ENCODE measurements around the gene SELENOP.
A peak's percentile ranks its signal among the peaks of the same experiment; 100 is the strongest.

SELENOP gene

DNA sequence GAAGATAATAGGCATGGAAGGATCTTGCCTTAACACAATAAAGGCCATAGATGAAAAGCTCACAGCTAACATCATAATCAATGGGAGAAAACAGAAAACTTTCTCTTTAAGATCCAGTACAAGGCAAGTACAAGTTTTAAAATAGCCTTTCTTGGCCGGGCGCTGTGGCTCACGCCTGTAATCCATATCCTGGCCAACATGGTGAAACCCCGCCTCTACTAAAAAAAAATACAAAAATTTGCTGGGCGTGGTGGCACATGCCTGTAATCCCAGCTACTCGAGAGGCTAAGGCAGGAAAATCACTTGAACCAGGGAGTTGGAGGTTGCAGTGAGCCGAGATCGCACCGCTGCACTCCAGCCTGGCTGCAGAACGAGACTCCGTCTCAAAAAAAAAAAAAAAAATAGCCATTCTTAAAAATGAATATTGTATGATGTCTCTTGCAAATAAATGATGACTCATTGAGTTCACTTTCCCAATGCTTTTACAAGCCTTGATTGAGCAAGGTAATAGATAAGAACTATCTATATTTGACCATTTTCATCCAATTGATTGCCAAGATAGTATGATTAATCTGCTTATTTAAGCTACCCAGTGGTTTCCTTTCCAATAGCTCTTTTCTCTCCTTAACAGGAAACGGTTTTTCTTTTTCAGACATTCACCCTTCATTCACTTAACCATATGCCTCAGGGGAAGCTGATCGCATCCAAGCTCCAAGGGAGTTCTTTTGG is 39.3 kb downstream of the SELENOP start:
- Histone ChIP-seq H3K27me3 (ENCODE audit: control insufficient read depth in 5 of 5, insufficient read depth in 4 of 5, low read length in 5 of 5) (no peaks in the 10 kb centered on the region), H3K36me3 (ENCODE audit: control insufficient read depth in 5 of 5, insufficient read depth in 5 of 5, low read length in 5 of 5) (no peaks in the 10 kb centered on the region), H3K9ac (ENCODE audit: low read length in 5 of 5) (no peak overlapping the region), H3K9me3 (ENCODE audit: control insufficient read depth in 5 of 5, low read length in 5 of 5) (no peaks in the 10 kb centered on the region), H3K4me3 (ENCODE audit: low read depth in 1 of 5, low read length in 5 of 5) (peak overlapping the region; percentile 7 to 53 (median 42)), H3K27ac (ENCODE audit: low read depth, low read length) (no peak overlapping the region), H3K4me1 (ENCODE audit: control insufficient read depth in 5 of 5, insufficient read depth in 5 of 5, low read length in 5 of 5) (peaks cover 0 to 11% (median 5%) of the 10 kb centered on the region in 5 donors)

DNA sequence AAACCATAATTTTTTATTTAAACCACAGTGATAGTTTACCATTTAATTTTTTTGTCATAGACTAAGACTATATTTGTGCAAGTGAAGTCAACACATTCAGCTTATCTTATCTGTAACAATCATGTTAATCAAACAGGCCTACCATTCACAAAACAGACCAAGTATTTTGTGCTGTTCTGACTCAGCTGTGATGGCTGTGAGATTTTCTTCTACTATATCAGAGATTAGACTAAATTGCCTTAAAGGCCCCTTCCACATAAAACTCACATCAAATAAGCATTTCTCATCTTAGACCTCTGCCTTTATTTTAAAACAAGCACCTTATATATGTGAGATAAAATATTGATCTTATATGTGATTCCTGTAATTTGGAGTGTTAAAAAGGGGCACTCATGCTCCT is 41.7 kb downstream of the SELENOP start:
- Histone ChIP-seq H3K36me3 (ENCODE audit: control insufficient read depth in 5 of 5, insufficient read depth in 5 of 5, low read length in 5 of 5) (no peaks in the 10 kb centered on the region), H3K27ac (ENCODE audit: low read depth, low read length) (no peak overlapping the region), H3K4me1 (ENCODE audit: control insufficient read depth in 5 of 5, insufficient read depth in 5 of 5, low read length in 5 of 5) (peaks cover 0 to 11% (median 7%) of the 10 kb centered on the region in 5 donors), H3K9ac (ENCODE audit: low read length in 5 of 5) (no peak overlapping the region), H3K27me3 (ENCODE audit: control insufficient read depth in 5 of 5, insufficient read depth in 4 of 5, low read length in 5 of 5) (no peaks in the 10 kb centered on the region), H3K4me3 (ENCODE audit: low read depth in 1 of 5, low read length in 5 of 5) (no peak overlapping the region), H3K9me3 (ENCODE audit: control insufficient read depth in 5 of 5, low read length in 5 of 5) (no peaks in the 10 kb centered on the region)

DNA sequence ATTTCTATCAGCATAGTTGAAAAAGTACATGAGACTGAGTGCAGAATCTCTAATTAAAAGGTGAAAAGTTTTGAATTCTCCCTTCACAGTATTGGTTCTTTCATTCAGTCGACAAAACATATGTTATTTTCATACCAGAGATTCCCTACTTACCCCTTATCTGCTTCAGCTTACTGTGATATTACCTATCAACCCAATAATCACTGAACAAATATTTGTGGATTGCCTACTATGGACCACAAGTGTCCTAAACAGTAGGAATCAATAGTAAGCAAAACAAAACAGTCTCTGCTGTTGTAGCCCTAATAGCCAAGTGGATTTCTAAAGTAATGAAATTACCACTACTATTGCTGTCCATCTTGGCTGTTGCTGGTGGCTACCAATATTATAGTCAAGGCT is 43.6 kb downstream of the SELENOP start:
- no peak overlapping the region for H3K4me3 ChIP-seq (ENCODE audit: low read depth in 1 of 5, low read length in 5 of 5)
- H3K9ac ChIP-seq (ENCODE audit: low read length in 5 of 5) = no peak overlapping the region
- H3K4me1 ChIP-seq (ENCODE audit: control insufficient read depth in 5 of 5, insufficient read depth in 5 of 5, low read length in 5 of 5) = peaks cover 0 to 11% (median 7%) of the 10 kb centered on the region in 5 donors
- no peak overlapping the region for H3K27ac ChIP-seq (ENCODE audit: low read depth, low read length)
- H3K9me3 ChIP-seq (ENCODE audit: control insufficient read depth in 5 of 5, low read length in 5 of 5) = no peaks in the 10 kb centered on the region
- no peaks in the 10 kb centered on the region for H3K36me3 ChIP-seq (ENCODE audit: control insufficient read depth in 5 of 5, insufficient read depth in 5 of 5, low read length in 5 of 5)
- H3K27me3 ChIP-seq (ENCODE audit: control insufficient read depth in 5 of 5, insufficient read depth in 4 of 5, low read length in 5 of 5) = no peaks in the 10 kb centered on the region

DNA sequence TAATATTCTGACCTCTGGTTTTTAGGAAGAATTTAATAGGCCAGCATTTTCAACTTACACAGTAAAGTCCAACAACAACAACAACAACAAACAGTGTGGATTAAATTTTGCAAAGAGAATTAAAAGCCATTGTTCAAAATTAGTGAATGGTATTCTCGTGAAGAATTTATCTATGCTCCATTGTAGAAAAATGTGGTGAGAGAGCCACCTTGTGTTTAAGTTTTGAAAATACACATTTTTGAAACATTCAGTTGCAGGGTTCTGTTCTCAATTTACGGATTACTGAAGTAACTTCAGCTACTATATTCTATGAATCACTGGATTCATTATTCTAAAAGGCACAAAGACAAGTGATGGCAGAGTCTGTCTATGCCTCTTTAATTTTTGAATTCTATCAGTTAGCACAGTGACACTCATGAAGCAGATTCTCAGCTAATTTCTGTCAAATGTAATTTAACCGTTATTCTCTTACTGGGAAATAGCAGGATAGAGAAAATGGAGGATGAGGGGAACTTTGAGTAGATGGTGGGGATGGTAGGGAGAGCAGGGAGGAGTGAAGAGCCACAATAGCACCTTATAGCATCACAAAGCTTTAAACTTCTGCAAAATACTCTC is 44.1 kb downstream of the SELENOP start:
- Histone ChIP-seq H3K4me3 (ENCODE audit: low read depth in 1 of 5, low read length in 5 of 5) (no peak overlapping the region), H3K4me1 (ENCODE audit: control insufficient read depth in 5 of 5, insufficient read depth in 5 of 5, low read length in 5 of 5) (peaks cover 0 to 7% (median 4%) of the 10 kb centered on the region in 5 donors), H3K9ac (ENCODE audit: low read length in 5 of 5) (no peak overlapping the region), H3K27me3 (ENCODE audit: control insufficient read depth in 5 of 5, insufficient read depth in 4 of 5, low read length in 5 of 5) (no peaks in the 10 kb centered on the region), H3K27ac (ENCODE audit: low read depth, low read length) (no peak overlapping the region), H3K9me3 (ENCODE audit: control insufficient read depth in 5 of 5, low read length in 5 of 5) (no peaks in the 10 kb centered on the region), H3K36me3 (ENCODE audit: control insufficient read depth in 5 of 5, insufficient read depth in 5 of 5, low read length in 5 of 5) (no peaks in the 10 kb centered on the region)

DNA sequence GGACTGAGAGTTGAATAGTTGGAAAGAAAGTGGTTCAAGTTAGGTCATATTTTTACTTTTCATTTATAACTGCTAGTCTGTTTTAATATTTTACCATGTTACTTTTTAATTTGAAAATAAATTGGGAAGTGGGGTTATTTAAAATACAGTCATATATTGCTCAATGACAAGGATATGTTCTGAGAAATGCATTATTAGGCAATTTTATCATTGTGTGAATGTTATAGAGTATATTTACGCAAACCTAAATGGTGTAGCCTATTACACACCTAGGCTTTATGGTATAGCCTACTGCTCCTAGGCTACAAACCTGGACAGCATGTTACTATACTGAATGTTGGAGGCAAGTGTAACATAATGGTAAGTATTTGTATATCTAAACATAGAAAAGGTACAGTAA is 49.9 kb downstream of the SELENOP start:
- Histone ChIP-seq H3K27ac (ENCODE audit: low read depth, low read length) (no peak overlapping the region), H3K36me3 (ENCODE audit: control insufficient read depth in 5 of 5, insufficient read depth in 5 of 5, low read length in 5 of 5) (no peaks in the 10 kb centered on the region), H3K27me3 (ENCODE audit: control insufficient read depth in 5 of 5, insufficient read depth in 4 of 5, low read length in 5 of 5) (no peaks in the 10 kb centered on the region), H3K4me3 (ENCODE audit: low read depth in 1 of 5, low read length in 5 of 5) (no peak overlapping the region), H3K9me3 (ENCODE audit: control insufficient read depth in 5 of 5, low read length in 5 of 5) (no peaks in the 10 kb centered on the region), H3K9ac (ENCODE audit: low read length in 5 of 5) (no peak overlapping the region), H3K4me1 (ENCODE audit: control insufficient read depth in 5 of 5, insufficient read depth in 5 of 5, low read length in 5 of 5) (peaks cover 0 to 9% (median 7%) of the 10 kb centered on the region in 5 donors)

DNA sequence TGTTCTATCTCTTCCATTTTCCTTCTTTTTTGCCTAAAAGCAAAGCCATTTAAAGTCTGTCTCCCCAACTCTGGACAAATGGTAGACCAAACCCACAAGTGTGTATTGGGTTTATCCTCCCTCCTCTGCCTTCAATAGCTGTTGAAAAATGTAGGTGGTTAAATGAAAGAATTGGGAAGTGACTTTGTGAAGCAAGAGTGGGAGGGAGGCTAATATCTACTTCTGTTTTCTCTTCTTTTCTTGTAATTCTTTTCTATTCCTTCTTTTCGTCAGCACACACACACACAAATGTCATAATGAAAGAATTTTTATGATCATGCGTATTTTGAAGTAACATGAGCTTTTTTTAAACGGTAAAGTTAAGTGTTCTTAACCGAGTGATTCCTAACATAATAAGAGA is 51.3 kb downstream of the SELENOP start:
- H3K9me3 ChIP-seq (ENCODE audit: control insufficient read depth in 5 of 5, low read length in 5 of 5) = no peaks in the 10 kb centered on the region
- peaks cover 0 to 12% (median 7%) of the 10 kb centered on the region in 5 donors for H3K4me1 ChIP-seq (ENCODE audit: control insufficient read depth in 5 of 5, insufficient read depth in 5 of 5, low read length in 5 of 5)
- H3K27me3 ChIP-seq (ENCODE audit: control insufficient read depth in 5 of 5, insufficient read depth in 4 of 5, low read length in 5 of 5) = no peaks in the 10 kb centered on the region
- H3K4me3 ChIP-seq (ENCODE audit: low read depth in 1 of 5, low read length in 5 of 5) = no peak overlapping the region
- no peaks in the 10 kb centered on the region for H3K36me3 ChIP-seq (ENCODE audit: control insufficient read depth in 5 of 5, insufficient read depth in 5 of 5, low read length in 5 of 5)
- H3K27ac ChIP-seq (ENCODE audit: low read depth, low read length) = no peak overlapping the region
- H3K9ac ChIP-seq (ENCODE audit: low read length in 5 of 5) = no peak overlapping the region

DNA sequence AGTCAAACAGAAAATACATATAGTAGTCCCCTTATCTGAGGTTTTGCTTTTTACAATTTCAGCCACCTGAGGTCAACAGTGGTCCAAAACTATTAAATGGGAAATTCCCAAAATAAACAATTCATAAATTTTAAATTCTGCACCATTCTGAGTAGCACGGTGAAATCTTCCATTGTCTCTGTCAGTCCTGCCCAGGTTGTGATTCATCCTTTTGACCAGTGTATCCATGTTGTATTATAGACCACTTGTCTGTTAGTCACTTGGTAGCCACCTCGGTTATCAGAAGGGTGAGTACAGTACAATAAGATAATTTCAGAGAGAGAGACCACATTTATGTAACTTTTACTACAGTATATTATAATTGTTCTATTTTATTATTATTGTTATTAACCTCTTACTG is 52.2 kb downstream of the SELENOP start:
- H3K9me3 ChIP-seq (ENCODE audit: control insufficient read depth in 5 of 5, low read length in 5 of 5) = no peaks in the 10 kb centered on the region
- H3K9ac ChIP-seq (ENCODE audit: low read length in 5 of 5) = no peak overlapping the region
- peaks cover 0 to 12% (median 7%) of the 10 kb centered on the region in 5 donors for H3K4me1 ChIP-seq (ENCODE audit: control insufficient read depth in 5 of 5, insufficient read depth in 5 of 5, low read length in 5 of 5)
- no peaks in the 10 kb centered on the region for H3K27me3 ChIP-seq (ENCODE audit: control insufficient read depth in 5 of 5, insufficient read depth in 4 of 5, low read length in 5 of 5)
- H3K36me3 ChIP-seq (ENCODE audit: control insufficient read depth in 5 of 5, insufficient read depth in 5 of 5, low read length in 5 of 5) = no peaks in the 10 kb centered on the region
- H3K27ac ChIP-seq (ENCODE audit: low read depth, low read length) = no peak overlapping the region
- no peak overlapping the region for H3K4me3 ChIP-seq (ENCODE audit: low read depth in 1 of 5, low read length in 5 of 5)

DNA sequence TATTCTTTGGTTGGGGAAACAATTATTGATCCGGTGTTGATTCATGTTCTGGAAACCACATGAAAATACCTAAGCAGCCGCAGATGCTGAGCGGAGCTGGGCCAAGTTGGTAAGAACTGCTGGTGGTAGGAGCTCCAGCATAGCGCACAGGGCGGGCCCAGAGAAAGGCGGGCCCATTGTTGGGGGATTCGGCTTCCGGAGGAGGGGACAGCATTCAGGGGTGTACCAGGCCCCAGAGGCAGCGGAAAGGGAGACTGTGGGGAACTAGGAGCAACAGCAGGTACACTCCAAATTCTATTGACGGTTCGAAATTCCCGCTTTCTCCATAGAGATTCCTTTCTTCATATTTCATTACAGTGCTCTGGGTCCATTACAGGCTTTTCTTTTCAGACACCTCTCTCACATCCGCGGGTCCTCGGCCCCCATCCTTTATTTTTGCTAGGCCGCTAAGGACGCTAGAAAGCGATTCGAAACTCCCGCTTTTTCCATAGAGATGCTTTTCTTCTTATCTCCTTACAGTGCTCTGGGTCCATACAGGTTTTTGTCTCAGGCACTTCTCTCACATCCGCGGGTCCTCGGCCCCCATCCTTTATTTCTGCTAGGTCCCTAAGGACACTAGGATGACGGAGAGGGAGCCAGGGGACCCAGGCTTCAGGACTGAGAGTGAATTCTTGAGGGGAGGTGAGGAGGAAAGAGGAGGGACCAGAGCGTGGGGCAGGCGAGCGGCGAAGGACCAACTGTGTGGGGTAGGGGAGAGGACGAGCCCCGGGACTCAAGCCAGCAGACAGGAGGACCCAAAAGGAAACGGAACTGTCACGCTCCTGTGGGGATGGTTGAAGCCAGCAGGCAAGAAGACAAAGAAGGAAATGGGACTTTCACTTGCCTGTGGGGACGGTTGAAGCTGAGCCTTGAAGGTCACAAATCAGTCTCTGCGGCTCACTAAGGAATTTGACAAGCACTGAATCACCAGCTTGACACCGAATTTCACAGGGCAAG is 54.8 kb downstream of the SELENOP start, which contains the start of gene CCDC152:
Gene CCDC152 (plus strand): TSS at position 213 of the 996 bp plus-strand sequence. CDS start 2,304 bp downstream, outside the sequence.
- Histone ChIP-seq H3K36me3 (ENCODE audit: control insufficient read depth in 5 of 5, insufficient read depth in 5 of 5, low read length in 5 of 5) (no peaks in the 10 kb centered on the region), H3K27ac (ENCODE audit: low read depth, low read length) (no peak within 1 kb of the TSS), H3K9ac (ENCODE audit: low read length in 5 of 5) (peak within 1 kb of the TSS in 3 of 5 donors; percentile 6 to 57 (median 42)), H3K27me3 (ENCODE audit: control insufficient read depth in 5 of 5, insufficient read depth in 4 of 5, low read length in 5 of 5) (no peaks in the 10 kb centered on the region), H3K4me3 (ENCODE audit: low read depth in 1 of 5, low read length in 5 of 5) (peak within 1 kb of the TSS; percentile 38 to 71 (median 51)), H3K9me3 (ENCODE audit: control insufficient read depth in 5 of 5, low read length in 5 of 5) (no peaks in the 10 kb centered on the region), H3K4me1 (ENCODE audit: control insufficient read depth in 5 of 5, insufficient read depth in 5 of 5, low read length in 5 of 5) (peaks cover 0 to 12% (median 7%) of the 10 kb centered on the region in 5 donors)

DNA sequence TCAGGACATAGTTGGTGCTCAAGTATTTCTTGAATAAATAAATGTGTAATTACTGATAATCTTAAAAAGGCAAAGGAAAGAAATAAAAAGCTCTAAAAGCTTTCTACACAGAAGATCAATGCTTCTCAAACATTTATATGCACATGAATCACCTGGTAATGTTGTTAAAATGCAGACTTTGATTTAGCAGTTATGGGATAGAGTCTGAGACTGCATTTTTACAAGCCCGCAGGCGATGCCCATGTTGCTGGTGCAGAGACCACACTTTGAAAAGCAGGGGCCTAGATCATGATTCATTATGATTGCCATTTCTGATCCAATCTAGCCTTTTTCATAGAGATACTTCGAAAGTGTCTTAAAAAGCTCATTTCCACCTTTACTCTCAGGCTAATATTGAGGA is 58.6 kb downstream of the SELENOP start:
- H3K4me1 ChIP-seq (ENCODE audit: control insufficient read depth in 5 of 5, insufficient read depth in 5 of 5, low read length in 5 of 5) = peaks cover 0 to 12% (median 7%) of the 10 kb centered on the region in 5 donors
- H3K36me3 ChIP-seq (ENCODE audit: control insufficient read depth in 5 of 5, insufficient read depth in 5 of 5, low read length in 5 of 5) = no peaks in the 10 kb centered on the region
- H3K9me3 ChIP-seq (ENCODE audit: control insufficient read depth in 5 of 5, low read length in 5 of 5) = no peaks in the 10 kb centered on the region
- no peaks in the 10 kb centered on the region for H3K27me3 ChIP-seq (ENCODE audit: control insufficient read depth in 5 of 5, insufficient read depth in 4 of 5, low read length in 5 of 5)
- no peak overlapping the region for H3K9ac ChIP-seq (ENCODE audit: low read length in 5 of 5)
- H3K4me3 ChIP-seq (ENCODE audit: low read depth in 1 of 5, low read length in 5 of 5) = no peak overlapping the region
- H3K27ac ChIP-seq (ENCODE audit: low read depth, low read length) = no peak overlapping the region
